ENCODE data around the gene GRM7.

The GRM7 gene

GRCh38 chr3:7322957-7323669, 462.2 kb downstream of the GRM7 start:
- no peak for DNase-seq

GRCh38 chr3:7328339-7328738, 467.4 kb downstream of the GRM7 start:
- DNase-seq, result no peak

- DNase-seq, result no peak
Observed at GRCh38 chr3:7332696-7333095, 471.8 kb downstream of the GRM7 start.

GRCh38 chr3:7333125-7333524, 472.2 kb downstream of the GRM7 start:
- no peak for DNase-seq

- no peak for DNase-seq
Observed at GRCh38 chr3:7340795-7341194, 479.9 kb downstream of the GRM7 start.

GRCh38 chr3:7346364-7346763, 485.4 kb downstream of the GRM7 start:
- no peak for DNase-seq

- DNase-seq, result no peak
Observed at GRCh38 chr3:7357101-7357500, 496.2 kb downstream of the GRM7 start.

- DNase-seq, result no peak
Observed at GRCh38 chr3:7367968-7368367, 507.1 kb downstream of the GRM7 start.

- no peak for DNase-seq
Observed at GRCh38 chr3:7368597-7368996, 507.7 kb downstream of the GRM7 start.

- no peak for DNase-seq
Observed at GRCh38 chr3:7371693-7372572, 511.0 kb downstream of the GRM7 start.

- DNase-seq, result no peak
Observed at GRCh38 chr3:7377103-7377502, 516.2 kb downstream of the GRM7 start.

- DNase-seq, result no peak
Observed at GRCh38 chr3:7381741-7382140, 520.8 kb downstream of the GRM7 start.

- no peak for DNase-seq
Observed at GRCh38 chr3:7382293-7383010, 521.5 kb downstream of the GRM7 start.

GRCh38 chr3:7385635-7386034, 524.7 kb downstream of the GRM7 start:
- DNase-seq, result no peak

- DNase-seq, result no peak
Observed at GRCh38 chr3:7388026-7388425, 527.1 kb downstream of the GRM7 start.

- no peak for DNase-seq
Observed at GRCh38 chr3:7392206-7392605, 531.3 kb downstream of the GRM7 start.

- DNase-seq, result no peak
Observed at GRCh38 chr3:7393944-7394605, 533.2 kb downstream of the GRM7 start.

- no peak for DNase-seq
Observed at GRCh38 chr3:7396534-7396933, 535.6 kb downstream of the GRM7 start.

- DNase-seq, result no peak
Observed at GRCh38 chr3:7397097-7397496, 536.2 kb downstream of the GRM7 start.

GRCh38 chr3:7400360-7400759, 539.4 kb downstream of the GRM7 start:
- DNase-seq, result no peak

GRCh38 chr3:7401418-7401817, 540.5 kb downstream of the GRM7 start:
- DNase-seq, result no peak

GRCh38 chr3:7407107-7407506, 546.2 kb downstream of the GRM7 start:
- no peak for DNase-seq

GRCh38 chr3:7410782-7411181, 549.9 kb downstream of the GRM7 start:
- no peak for DNase-seq
